ENCODE results near the gene CFLAR.
"Not testable (repeated sequence)": the region's sequence is repeated elsewhere in the genome, so short reads cannot be mapped to it uniquely, and the experiment has no call there.

CFLAR gene

DNA sequence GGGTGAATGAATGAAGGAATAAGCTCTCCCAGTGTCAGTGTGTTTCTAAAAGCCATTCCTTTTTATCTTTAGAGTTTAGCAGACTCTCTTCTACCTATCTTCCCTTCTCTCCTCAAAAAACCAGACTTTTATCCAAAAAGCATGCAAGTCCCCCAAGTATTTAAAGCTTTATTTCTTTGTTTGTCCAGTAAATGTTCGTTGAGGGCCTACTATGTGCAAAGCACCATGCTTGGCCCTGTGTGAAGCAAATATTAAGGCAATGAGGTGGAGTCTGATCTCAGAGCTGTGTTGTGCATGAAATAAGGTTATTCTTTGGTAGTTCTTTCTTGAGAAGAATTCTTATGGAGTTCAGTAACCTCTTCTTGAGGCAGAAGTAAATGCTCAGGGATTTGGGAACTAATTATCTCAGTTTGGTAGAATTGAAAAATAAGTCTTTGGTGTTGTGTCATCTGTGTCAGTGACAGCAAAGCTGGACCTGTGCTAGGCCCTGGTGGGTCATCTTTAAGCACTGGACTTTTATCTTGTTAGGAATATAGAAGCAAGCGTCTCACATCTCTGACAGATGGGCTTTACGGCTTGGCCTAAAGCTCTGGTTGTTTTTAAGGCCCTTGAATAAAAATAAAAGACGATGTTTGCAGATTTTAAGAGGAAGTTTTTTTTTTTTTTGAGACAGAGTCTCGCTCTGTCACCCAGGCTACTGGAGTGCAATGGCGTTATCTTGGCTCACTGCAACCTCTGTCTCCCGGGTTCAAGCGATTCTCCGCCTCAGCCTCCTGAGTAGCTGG lies 38.8 kb downstream of the CFLAR start:
- TF ChIP-seq, protein P1, sequence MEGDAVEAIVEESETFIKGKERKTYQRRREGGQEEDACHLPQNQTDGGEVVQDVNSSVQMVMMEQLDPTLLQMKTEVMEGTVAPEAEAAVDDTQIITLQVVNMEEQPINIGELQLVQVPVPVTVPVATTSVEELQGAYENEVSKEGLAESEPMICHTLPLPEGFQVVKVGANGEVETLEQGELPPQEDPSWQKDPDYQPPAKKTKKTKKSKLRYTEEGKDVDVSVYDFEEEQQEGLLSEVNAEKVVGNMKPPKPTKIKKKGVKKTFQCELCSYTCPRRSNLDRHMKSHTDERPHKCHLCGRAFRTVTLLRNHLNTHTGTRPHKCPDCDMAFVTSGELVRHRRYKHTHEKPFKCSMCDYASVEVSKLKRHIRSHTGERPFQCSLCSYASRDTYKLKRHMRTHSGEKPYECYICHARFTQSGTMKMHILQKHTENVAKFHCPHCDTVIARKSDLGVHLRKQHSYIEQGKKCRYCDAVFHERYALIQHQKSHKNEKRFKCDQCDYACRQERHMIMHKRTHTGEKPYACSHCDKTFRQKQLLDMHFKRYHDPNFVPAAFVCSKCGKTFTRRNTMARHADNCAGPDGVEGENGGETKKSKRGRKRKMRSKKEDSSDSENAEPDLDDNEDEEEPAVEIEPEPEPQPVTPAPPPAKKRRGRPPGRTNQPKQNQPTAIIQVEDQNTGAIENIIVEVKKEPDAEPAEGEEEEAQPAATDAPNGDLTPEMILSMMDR (IDR thresholded peaks at IDR 0.05; ENCODE audit: low read depth, low read length) = no peak
- no peak overlapping the region for H3K4me3 ChIP-seq (ENCODE audit: low read depth, low read length)

DNA sequence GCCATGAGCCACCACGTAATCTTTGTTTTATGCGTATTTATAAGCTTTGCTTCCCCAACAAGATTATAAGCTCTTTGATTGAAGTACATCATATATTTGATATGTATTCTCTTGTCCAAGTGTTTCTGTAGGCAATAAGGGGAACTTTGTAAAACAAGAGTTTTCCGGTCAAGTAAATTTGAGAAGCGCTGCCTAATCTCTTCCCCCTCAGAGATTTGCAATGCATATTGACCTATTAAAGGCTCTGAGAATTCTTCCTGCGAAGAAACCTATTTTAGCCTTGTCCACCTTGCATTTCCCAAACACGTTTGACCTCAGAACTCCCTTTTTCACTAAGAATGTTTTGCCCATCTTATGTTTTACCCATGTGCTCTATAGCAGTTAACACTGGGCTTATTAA lies 40.1 kb downstream of the CFLAR start:
- H3K4me3 ChIP-seq (ENCODE audit: low read depth, low read length) = no peak overlapping the region
- TF ChIP-seq, protein P1 (IDR thresholded peaks at IDR 0.05; ENCODE audit: low read depth, low read length) = no peak

DNA sequence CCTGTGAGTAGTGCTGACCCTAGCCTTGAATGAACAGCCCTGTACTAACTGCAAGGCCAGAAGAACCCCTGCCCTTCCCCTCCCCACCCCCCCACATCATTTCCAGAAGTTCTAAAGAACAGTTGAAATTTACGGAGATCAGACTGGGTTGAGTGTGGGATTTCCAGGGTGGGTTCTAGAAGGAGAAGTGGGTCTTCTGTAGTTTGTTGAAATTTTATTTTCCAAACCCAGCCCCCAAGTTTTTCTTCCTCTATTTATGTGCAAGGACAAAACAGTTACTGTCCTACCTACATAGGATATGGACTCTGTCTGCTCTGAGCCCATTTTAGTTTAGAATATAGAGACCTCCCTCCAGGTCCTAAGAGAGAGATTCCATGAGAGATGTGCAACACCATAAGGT lies 40.7 kb downstream of the CFLAR start:
- TF ChIP-seq, protein P1 (IDR thresholded peaks at IDR 0.05; ENCODE audit: low read depth, low read length) = no peak
- H3K4me3 ChIP-seq (ENCODE audit: low read depth, low read length) = no peak overlapping the region

DNA sequence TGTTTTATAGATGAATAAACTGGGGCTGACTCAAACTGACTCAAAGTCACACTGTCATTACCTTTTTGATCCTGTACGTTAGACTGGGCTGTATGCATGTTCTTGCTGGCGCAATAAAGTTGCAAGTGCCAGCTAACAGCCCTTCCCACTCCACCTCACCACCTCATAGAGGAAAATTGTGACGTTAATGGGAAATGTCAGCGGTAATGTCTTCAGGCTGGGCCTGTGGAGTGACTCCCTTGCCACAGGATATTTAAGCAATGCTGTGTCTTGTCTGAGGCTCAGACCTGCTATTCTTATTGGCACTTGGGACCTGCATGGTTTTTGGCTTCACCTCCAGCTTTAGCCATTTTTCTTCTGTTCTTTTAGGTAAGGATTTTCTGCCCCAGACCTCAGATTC lies 41.7 kb downstream of the CFLAR start:
- TF ChIP-seq, protein P1 (IDR thresholded peaks at IDR 0.05; ENCODE audit: low read depth, low read length) = no peak
- no peak overlapping the region for H3K4me3 ChIP-seq (ENCODE audit: low read depth, low read length)

DNA sequence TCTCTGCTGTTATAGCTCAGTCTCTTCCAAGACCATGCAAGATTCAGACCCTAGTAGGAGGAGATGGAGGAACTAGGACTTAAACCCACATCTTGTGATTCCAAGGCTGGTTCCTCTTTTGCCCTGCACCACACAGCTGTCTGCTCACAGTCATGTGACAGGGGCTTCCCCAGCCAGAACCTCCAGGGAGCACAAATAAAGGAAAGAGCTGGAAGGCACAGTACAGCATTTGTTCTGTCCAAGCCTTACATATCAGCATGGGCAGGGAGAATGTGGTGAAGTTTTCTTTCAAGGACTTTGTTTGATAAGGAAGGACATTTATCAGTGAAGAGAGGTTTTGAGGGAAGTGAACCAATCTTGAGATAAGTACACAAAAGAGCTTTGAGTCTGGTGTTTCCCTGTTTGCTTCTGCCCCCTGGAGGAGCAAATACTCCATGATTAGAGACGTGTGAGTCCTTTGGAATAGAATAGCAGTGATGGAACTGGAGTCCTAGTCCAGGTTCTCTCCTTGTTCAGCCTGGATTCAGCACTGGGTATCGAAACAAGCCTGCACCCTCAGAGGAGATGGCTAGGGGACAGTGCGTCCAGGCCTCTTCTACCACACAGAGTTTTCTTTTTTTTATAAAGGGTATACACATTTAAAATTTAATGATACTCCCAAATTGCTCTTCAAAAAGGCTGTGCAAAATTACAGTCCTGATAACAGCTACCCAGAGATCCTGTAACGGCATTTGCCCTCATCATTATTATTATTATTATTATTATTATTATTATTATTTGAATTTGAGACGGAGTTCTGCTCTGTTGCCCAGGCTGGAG lies 42.4 kb downstream of the CFLAR start:
- H3K4me3 ChIP-seq (ENCODE audit: low read depth, low read length) = no peak overlapping the region
- TF ChIP-seq, protein P1 (IDR thresholded peaks at IDR 0.05; ENCODE audit: low read depth, low read length) = peak; percentile 59

DNA sequence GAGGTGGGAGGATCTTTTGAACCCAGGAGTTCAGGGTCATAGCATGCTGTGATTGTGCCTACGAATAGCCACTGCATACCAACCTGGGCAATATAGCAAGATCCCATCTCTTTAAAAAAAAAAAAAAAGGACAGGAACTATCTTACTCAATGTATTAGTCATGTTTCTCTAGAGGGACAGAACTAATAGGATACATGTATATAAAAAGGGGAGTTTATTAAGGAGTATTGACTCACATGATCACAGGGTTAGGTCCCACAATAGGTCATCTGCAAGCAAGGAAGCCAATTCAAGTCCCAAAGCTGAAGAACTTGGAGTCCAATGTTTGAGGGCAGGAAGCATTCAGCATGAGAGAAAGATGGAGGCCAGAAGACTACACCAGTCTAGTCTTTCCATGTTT lies 48.2 kb downstream of the CFLAR start:
- H3K4me3 ChIP-seq (ENCODE audit: low read depth, low read length) = no peak overlapping the region
- TF ChIP-seq, protein P1 (IDR thresholded peaks at IDR 0.05; ENCODE audit: low read depth, low read length) = no peak

DNA sequence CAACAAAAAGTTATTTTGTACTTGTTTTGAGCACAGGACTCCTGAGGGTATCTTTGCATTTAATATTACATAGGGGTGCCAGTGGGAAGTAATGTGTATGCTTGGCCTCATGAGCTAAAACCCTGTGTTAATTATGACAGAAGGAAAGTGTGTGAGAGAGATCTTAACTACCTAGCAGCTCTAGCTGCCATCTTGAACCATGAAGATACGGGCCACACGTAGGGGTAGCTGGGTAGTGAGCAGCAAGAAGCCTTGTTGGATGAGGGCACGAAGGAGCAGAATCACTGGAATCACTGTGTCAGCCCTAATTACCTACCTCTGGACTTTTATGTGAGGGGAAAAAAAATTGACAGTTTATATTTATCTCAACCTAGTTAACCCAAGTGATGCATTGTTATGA lies 51.6 kb downstream of the CFLAR start:
- no peak overlapping the region for H3K4me3 ChIP-seq (ENCODE audit: low read depth, low read length)
- TF ChIP-seq, protein P1 (IDR thresholded peaks at IDR 0.05; ENCODE audit: low read depth, low read length) = no peak

DNA sequence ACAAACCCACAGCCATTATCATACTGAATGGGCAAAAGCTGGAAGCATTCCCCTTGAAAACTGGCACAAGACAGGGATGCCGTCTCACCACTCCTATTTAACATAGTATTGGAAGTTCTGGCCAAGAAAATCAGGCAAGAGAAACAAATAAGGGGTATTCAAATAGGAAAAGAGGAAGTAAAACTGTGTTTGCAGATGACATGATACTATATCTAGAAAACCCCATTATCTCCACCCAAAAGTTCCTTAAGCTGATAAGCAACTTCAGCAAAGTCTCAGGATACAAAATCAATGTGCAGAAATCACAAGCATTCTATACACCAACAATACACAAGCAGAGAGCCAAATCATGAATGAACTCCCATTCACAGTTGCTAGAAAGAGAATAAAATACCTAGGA lies 52.5 kb downstream of the CFLAR start:
- H3K4me3 ChIP-seq (ENCODE audit: low read depth, low read length) = not testable (repeated sequence)

Data from WI38 (cell line).